HUES48 (cell line): ENCODE data around the gene PXDN.
"Not testable (repeated sequence)": the region's sequence is repeated elsewhere in the genome, so short reads cannot be mapped to it uniquely, and the experiment has no call there.

Experiments used
- H3K27ac ChIP-seq: one replicate; pipeline ENCODE4 v1.7.0; 2013; ENCODE audit warnings: low read depth, low read length, inconsistent platforms
- H3K27me3 ChIP-seq: 2 replicates; pipeline ENCODE4 v1.6.1; 2013; ENCODE audit warnings: mild to moderate bottlenecking, low read length; ENCODE audit not compliant: control insufficient read depth, insufficient read depth
- H3K36me3 ChIP-seq: 2 replicates; pipeline ENCODE4 v1.6.1; 2013; ENCODE audit warnings: low read length; ENCODE audit not compliant: control insufficient read depth, insufficient read depth
- H3K4me1 ChIP-seq: 2 replicates; pipeline ENCODE4 v1.6.1; 2013; ENCODE audit warnings: mild to moderate bottlenecking, low read length; ENCODE audit not compliant: control insufficient read depth, insufficient read depth
- H3K4me3 ChIP-seq: 2 replicates; pipeline ENCODE4 v1.5.1; 2013; ENCODE audit warnings: mild to moderate bottlenecking, low read depth, low read length
- H3K9ac ChIP-seq: 2 replicates; pipeline ENCODE4 v1.6.1; 2013; ENCODE audit warnings: mild to moderate bottlenecking, low read depth, low read length, moderate library complexity
- H3K9me3 ChIP-seq: 2 replicates; pipeline ENCODE4 v1.6.1; 2013; ENCODE audit warnings: low read length; ENCODE audit not compliant: control insufficient read depth, insufficient read depth

PXDN gene

DNA sequence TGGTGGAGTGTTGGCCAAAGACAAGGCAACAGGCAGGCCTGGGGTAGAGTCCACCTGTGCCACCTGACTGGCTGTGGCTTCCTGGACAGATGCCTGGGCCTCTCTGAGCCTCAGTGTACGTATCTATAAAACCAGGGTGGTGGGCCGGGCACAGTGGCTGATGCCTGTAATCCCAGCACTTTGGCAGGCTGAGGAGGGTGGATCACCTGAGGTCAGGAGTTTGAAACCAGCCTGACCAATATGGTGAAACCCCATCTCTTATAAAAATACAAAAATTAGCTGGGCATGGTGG, 28.4 kb downstream of the PXDN start:
- H3K27ac ChIP-seq, H3K9ac ChIP-seq, H3K4me3 ChIP-seq: not testable (repeated sequence)

DNA sequence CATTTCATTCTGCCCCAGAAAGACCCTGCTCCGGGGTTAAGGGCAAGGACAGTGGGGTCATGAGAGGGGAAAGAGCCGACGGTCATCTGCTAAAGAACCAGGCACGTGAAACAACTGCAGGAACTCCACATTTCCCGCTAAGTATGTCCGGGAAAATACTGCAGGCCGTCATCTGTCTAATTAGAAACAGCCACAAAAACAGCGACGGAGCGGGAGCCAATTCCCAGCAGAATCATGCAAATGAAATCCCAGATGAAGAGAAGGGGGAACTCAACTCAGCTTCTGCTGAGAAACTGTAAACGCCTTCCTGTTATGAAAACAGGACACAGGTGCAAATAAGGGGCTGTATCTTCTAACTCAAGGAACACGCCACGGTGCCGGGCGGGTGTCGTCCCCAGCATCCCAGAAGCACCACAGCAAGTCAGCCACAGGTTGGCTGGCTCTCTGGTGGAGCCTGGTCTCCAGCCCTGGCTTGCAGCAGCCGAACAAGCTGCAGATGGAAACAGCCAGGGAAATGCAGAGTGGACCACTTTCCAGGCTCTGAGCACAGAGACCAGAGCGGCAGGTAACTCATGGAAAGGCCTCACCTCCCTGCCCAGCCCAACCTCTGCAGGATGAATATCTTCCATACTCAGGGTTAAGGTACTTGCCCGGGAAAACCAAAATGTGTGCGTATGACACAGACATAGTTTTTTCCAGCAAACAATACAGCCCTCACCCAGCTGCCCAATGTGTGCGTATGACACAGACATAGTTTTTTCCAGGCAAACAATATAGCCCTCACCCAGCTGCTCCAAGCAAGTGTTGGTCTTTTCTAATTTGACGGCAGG, 28.9 kb downstream of the PXDN start:
- H3K4me3 ChIP-seq: no peak overlapping the region
- no peak overlapping the region for H3K9ac ChIP-seq
- no peak overlapping the region for H3K27ac ChIP-seq
- no peaks in the 10 kb centered on the region; the same call in 1 of the 2 replicates for H3K36me3 ChIP-seq
- H3K4me1 ChIP-seq: 0 out of 2 replicates have a peak, but pooled peaks cover 8% of the 10 kb centered on the region
- no peaks in the 10 kb centered on the region for H3K27me3 ChIP-seq
- no peaks in the 10 kb centered on the region for H3K9me3 ChIP-seq

More for the DNA sequence above, 28.4 kb downstream of the PXDN start:
- H3K9me3 ChIP-seq, H3K27me3 ChIP-seq, H3K36me3 ChIP-seq, H3K4me1 ChIP-seq: not testable (repeated sequence)

DNA sequence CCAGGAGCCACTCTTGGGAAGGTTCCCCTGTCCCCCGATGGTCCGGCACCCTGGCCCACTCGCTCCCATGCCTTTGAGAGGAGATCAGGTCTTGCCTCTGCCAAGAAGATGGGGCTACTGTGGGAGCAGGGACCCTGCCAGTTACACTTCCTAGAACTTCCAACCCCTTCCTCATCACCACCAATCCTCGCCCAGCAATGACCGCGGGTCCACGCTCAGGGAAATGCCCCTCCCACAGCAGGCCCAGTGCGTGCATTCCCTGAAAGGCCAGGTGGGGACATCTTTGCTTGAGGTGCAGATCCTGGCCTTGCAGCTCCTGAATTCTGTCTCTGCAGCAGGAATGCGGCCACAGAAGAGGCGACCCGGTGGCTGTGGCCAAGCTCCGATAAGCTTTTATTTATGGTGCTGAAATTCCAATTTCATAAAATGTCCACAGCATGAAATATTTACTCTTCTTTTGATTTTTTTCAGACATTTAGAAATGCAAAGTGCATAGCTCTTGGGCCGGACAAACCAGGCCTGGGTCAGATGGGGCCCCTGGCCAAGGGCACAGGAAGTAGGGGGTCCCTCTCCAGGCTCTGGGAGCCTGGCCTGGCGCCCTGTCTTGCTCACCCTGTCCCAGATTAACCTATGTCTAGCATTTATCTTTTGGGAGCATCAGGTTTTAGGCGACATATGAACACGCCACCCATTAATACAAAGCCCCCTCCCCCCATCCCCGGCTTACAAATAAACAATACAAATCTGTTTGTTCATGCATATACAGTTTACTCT, 29.8 kb downstream of the PXDN start:
- Histone ChIP-seq H3K9ac (no peak overlapping the region), H3K27ac (no peak overlapping the region), H3K4me1 (0 out of 2 replicates have a peak, but pooled peaks cover 8% of the 10 kb centered on the region), H3K9me3 (no peaks in the 10 kb centered on the region), H3K36me3 (no peaks in the 10 kb centered on the region; the same call in 1 of the 2 replicates), H3K27me3 (no peaks in the 10 kb centered on the region), H3K4me3 (no peak overlapping the region)

DNA sequence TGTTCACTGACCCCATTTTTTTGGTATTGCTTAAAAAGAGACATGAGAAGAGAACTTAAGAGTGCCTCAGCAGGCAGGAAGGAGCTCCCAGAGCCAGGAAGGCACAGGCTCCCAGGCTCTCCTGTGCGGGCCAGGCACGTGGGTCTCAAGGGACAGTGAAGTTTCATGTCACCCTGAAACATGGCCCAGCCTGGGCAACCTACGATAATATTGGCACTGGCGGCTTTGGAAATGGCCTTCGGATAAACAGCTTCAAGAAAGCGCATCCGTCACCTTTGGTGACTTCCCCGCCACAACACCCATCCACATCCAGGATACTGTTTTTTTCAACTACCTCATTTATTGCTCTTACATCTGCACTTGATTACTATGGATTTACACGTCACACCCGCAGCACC, 30.5 kb downstream of the PXDN start:
- no peaks in the 10 kb centered on the region for H3K9me3 ChIP-seq
- no peaks in the 10 kb centered on the region; the same call in 1 of the 2 replicates for H3K36me3 ChIP-seq
- no peak overlapping the region for H3K4me3 ChIP-seq
- H3K27ac ChIP-seq: no peak overlapping the region
- H3K27me3 ChIP-seq: no peaks in the 10 kb centered on the region
- peaks cover 9% of the 10 kb centered on the region; the same call in 1 of the 2 replicates for H3K4me1 ChIP-seq
- H3K9ac ChIP-seq: no peak overlapping the region

DNA sequence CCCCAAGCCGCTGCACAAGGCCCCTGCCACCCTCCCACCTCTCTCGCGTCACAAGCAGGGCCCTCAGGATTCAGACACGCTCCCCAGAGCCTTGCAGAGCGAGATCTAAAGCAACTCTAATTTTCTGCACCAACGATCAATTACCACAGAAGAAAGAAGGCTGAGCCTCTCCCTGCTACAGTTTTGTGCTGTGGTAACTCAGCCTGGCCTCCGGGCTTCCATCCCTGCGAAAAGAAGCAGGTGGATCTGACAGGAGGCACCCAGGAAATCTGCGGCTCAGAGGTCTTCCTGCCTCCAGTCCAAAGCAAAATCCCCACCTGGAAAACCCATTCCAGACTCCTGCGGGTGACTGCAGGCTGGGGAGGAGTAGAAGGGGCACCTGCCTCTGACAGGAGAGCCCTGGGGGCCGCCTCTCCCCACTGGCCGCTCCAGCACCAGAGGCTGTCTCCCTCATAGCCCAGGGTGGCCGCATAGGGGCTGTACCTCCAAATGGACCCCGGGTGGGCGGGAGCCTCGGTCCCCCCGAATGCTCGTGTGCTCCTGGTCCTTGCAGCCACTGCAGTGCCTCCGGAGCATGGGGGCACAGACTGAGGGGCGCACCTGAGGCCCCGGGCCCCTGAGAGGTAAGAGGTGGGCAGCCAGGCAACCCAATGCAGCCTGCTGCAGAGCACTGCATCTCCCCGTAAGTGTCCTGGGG, 31.0 kb downstream of the PXDN start:
- Histone ChIP-seq H3K27me3 (no peaks in the 10 kb centered on the region), H3K4me1 (peaks cover 15% of the 10 kb centered on the region; the same call in 1 of the 2 replicates), H3K4me3 (no peak overlapping the region), H3K9ac (no peak overlapping the region), H3K36me3 (no peaks in the 10 kb centered on the region), H3K9me3 (no peaks in the 10 kb centered on the region), H3K27ac (no peak overlapping the region)

DNA sequence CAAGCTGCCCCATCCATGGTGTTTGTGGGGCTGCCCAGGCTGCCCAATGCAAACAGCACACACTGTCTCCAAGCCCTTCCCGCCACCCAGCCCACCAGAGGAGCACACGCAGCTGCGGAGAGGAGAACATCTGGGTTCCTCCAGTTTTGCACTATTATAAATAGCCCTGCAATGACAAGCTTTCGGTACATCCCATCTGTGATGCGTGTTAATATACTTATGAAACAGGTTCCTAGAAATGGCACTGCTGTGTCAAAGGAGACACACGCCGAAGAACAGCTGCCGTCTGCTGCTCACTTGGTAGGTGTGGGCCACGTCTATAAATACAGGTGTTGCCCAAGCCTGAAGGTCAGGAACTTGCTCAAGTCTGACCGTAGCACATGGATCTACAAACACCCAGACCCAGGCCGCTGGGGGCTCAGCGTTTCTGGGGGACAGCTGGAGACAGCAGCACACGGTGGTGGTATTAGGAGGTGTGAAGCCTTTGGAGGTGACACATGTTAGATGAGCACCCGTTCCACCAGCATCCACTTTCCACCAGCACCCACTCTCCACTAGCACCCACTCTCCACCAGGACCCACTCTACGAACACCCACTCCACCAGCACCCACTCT, 34.3 kb downstream of the PXDN start:
- H3K4me3 ChIP-seq: no peak overlapping the region
- H3K9me3 ChIP-seq: no peaks in the 10 kb centered on the region
- no peak overlapping the region for H3K27ac ChIP-seq
- H3K27me3 ChIP-seq: no peaks in the 10 kb centered on the region
- peaks cover 18% of the 10 kb centered on the region for H3K4me1 ChIP-seq
- H3K36me3 ChIP-seq: no peaks in the 10 kb centered on the region
- H3K9ac ChIP-seq: no peak overlapping the region

DNA sequence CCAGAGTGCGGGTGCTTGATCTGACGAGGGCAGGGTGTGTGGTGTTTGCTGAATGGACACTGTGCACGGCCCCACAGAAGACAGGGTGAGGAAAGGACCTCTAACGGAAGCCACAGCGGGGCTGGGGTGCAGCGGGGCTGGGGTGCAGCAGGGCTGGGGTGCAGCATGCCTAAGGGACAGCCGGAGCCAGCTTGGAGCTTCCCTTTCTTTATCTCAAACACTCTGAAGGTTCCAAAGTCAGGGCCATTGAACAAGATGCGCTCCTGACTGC, 35.0 kb downstream of the PXDN start:
- peaks cover 23% of the 10 kb centered on the region for H3K4me1 ChIP-seq
- H3K36me3 ChIP-seq: no peaks in the 10 kb centered on the region
- H3K27me3 ChIP-seq: no peaks in the 10 kb centered on the region
- H3K4me3 ChIP-seq: no peak overlapping the region
- no peak overlapping the region for H3K27ac ChIP-seq
- no peak overlapping the region for H3K9ac ChIP-seq
- H3K9me3 ChIP-seq: no peaks in the 10 kb centered on the region

DNA sequence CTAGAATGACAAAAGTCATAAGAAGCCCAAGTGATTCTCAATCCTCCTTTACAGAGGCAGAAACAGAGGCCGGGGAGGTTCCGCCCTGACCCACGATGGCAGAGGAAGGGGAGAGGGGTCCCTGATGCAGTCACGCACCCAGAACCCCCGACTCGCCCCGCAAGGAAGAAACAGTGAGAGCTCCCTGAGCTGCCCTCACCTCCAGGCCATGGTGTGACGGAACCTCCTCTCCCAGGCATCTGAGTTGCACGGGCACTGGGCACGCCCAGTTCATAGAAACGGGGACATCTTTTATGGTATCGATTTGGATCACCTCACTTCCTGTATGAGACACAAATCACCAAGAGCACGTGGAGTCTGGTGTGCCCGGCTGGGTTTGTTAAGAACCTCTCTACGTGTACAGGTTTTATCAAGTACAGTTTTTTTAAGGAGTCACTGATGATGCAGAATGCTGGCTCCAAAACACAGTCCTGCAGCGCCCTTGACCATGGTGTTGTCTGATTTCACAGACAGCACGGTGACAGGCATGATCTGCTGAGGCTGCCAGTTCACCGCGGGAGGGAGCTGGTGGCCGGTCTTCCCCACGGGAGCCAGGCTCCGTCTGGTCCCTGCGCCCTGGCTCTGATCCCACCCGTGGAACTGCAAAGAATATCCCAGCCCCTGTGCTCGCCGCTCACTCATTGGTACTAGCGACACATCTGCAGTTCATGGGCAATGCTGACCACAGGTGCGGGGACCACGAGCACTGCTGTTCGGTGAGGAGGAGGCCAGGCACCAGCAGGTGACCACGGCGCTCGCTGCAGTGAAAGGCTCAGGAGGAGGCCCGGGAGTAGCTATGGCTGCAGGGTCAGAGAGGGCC, 35.6 kb downstream of the PXDN start:
- Histone ChIP-seq H3K9me3 (no peaks in the 10 kb centered on the region), H3K27ac (peak overlapping the region; percentile 88), H3K9ac (no peak overlapping the region), H3K4me3 (no peak overlapping the region), H3K4me1 (peaks cover 23% of the 10 kb centered on the region), H3K27me3 (no peaks in the 10 kb centered on the region), H3K36me3 (no peaks in the 10 kb centered on the region)

DNA sequence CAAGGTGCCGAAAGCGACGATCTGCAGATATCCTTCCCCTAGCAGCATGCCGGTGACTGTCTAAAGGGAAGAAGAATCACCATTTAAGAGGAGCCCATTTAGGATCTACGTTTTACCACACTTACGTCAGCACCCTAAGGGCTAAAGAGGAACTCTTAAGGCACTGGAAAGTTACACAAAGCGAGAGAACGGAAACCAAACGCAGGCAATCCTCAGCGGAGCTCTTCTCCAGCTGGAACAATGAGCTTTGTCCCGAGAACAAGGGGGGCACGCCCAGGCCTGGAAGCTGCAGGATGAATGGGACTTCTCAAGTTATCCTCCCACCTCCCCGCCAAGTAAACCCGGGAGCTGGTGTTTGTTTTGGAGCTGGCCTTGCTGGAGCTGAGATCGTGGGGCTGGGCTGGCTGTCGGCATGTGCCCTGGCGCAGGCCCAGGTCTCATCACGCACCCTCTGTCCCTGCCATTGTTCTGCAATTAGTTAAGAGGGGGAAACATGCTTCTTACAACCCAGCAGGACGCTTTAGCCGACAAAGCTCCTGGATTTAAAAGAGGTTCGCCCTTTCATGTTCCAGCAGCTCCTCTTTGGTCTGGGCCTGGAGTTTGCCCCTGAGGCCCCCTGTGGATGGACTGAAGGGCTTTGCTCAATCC, 36.4 kb downstream of the PXDN start:
- Histone ChIP-seq H3K4me1 (peaks cover 23% of the 10 kb centered on the region), H3K4me3 (peak overlapping the region; percentile 0; the same call in 1 of the 2 replicates)

More for the DNA sequence above, 36.4 kb downstream of the PXDN start:
- Histone ChIP-seq H3K9ac (peak overlapping the region; percentile 1; the same call in 1 of the 2 replicates), H3K9me3 (no peaks in the 10 kb centered on the region), H3K27me3 (no peaks in the 10 kb centered on the region), H3K36me3 (no peaks in the 10 kb centered on the region), H3K27ac (peak overlapping the region; percentile 88)
